ENCODE measurements around the gene ZBTB38.

ZBTB38 gene

DNA sequence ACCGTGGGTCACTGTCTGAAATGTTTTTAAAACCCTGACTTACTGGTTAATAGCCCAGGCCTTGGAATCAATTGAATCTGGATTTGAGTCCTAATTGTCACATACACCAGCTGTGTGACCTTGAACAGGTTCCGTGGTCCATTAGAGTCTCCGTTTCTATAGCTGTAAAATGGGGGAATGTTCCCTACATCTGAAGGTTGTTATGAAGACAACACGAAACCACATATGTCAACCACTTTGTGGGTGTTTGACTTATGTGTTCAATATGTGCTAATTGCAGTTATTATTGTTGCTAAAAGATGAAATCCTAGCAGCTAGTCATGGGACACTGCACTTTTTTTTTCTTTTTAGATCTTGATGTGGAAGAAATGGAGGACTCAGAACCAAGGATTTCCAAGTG, 35.3 kb downstream of the ZBTB38 start:
- DNase-seq (ENCODE audit: low read depth in 1 of 2, low spot score in 1 of 2): no peak

DNA sequence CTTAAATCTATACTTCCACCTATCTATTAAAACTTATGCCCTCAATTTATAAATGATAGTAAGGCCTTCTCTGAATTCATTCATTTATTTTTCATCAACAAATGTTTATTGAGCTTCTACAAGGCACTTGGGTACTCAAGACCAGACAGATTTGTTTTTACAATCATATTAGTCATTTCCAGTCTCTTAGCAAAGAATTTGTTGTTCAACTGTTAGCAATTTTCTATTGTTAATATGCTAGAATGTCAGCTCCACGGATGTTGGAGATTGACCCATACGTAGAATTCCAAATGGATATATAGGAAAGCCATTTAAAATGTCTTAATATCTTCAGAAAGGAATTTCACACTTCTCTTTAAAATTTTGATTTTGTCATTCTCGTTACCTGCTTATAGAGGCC, 36.7 kb downstream of the ZBTB38 start:
- DNase-seq (ENCODE audit: low read depth in 1 of 2, low spot score in 1 of 2): no peak

DNA sequence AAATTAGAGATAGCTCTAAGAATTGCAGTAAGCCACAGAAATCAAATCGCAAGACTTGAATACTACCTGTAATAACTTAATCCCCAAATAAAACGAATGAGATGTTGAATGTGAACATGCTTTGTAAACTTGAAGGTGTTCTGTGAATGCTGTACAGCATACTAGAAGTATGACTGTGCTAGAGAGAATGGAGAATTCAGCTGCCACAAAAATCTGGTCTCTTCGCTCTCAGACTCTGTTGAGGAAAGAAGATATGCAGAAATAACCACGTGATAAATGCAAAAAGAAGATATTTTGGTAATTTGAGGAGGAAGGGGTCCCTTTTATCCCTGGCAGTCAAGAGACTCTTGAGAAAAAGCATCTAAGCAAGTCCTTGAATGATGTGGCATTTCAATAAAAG, 37.3 kb downstream of the ZBTB38 start:
- DNase-seq (ENCODE audit: low read depth in 1 of 2, low spot score in 1 of 2): no peak

DNA sequence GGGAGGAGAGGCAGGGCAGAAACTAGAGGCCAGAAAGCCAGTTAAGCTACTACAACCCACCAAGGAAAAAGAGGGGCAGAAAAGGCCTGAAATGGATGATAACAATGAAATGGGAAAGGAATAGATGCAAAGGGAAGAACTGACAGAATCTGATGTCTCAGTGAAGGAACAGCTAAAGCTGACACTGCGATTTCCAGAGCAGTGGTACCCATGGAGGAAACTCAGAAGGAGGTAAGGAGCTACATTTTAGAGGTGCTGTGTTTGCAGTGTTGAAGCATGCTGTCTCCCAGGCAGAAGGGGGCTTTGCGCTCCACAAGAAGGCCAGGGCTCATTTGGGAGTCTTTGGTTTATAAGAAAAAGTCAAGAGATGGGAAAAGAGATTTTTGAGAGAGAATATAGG, 38.0 kb downstream of the ZBTB38 start:
- DNase-seq (ENCODE audit: low read depth in 1 of 2, low spot score in 1 of 2): no peak

DNA sequence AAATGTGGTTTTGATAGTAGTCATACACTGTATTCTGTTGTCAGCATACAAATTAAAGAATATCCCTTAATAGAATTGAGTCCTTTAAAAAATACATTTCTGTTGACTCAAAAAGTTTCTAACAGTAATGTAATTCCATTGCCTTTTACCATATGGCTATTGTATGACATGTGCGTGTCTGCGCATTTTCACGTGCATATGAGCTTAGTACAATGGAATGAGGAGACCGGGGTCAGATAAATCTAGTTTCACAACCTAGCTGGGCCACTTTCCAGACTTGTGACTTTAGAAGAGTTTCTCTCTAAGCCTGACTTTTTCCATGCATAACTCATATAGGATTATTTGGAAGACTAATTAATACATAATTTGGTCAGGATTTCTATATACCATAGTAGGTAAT, 38.7 kb downstream of the ZBTB38 start:
- DNase-seq (ENCODE audit: low read depth in 1 of 2, low spot score in 1 of 2): no peak

DNA sequence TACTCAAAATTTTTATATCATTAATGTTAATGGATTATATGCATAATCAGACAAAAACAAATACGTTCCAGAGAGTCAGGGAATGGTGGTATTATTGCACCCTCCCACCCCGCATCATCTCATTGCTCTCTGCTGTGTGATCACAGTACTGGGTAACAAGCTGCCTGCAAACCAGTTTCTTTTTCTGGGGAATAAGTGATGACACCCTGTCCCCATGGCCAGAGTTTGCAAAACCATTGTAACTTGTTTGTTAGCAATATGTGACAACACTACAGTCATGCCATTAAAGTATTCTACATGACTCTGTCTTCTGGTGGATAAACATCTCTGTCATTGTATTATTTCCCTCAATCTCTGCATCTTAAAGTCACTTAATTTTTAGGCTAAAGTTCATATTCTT, 39.5 kb downstream of the ZBTB38 start:
- no peak for DNase-seq (ENCODE audit: low read depth in 1 of 2, low spot score in 1 of 2)

DNA sequence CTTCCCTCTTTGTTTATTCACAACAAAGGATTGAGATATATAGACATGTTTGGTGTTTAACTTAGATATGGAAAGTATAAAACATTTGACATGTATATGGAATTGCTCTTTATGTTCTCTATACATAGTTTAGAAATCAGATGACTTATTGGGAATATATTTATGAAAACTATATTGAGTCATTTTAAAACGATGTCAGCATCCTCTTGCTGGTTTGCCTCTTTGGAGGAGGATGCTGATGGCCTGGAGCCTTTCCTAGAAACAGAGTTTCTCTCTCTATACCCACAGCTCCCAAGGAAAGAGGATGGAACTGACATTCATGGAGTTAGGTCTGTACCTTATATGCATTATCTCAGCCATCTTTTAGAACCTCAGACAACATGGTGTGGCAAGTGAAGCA, 40.3 kb downstream of the ZBTB38 start:
- DNase-seq (ENCODE audit: low read depth in 1 of 2, low spot score in 1 of 2): no peak

DNA sequence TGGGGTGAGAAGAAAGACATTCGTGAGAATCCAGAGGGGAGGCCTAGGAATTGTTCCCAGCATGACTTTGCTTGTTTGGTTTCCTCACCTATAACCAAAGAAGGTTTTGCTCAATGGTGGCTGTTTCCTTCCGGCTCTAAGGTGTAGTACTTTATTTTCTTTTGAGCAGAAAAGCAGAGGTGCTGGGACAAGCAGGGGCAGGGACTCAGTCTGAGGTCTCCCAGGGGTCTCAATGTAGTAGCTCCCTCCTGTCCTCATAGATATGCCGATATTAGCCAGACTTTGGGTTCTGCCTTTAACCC, 41.6 kb downstream of the ZBTB38 start:
- no peak for DNase-seq (ENCODE audit: low read depth in 1 of 2, low spot score in 1 of 2)

DNA sequence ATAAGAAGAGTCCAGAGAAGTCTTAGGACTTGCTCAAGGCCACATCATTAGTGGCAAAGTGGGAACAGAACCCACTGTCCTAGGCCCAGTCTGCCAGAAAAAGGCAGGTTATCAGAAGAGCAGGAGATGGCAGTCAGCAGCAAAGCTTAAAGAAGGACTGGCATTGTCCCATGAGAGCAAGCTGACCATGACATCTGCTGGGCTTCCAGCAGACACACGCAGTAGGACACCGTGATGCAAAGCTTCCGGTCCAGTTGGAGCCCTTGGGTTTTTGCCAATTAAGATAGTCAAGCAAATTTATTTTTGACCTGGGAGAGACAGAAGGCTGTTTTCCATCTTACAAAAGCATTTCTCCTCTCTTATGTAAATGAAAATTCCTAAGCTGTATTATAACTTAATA, 42.1 kb downstream of the ZBTB38 start:
- no peak for DNase-seq (ENCODE audit: low read depth in 1 of 2, low spot score in 1 of 2)

DNA sequence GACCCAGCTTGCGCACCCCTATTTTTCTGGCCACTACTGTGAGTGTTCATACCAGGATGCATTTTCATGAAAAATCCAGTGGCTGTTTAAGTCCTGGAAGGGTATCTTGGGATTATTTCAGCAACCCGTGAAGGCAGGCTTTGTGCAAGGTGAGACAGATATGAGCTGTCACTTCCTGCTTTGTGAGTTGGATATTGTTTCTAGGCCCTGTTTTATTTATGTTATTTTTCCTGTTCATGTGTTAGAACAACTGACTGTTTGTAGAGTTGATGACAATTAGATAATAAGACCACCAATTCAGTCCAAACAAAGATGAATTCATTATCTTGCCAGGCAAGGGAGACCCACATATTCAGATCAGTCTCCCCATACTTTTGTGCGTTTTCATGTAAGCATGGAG, 42.5 kb downstream of the ZBTB38 start:
- no peak for DNase-seq (ENCODE audit: low read depth in 1 of 2, low spot score in 1 of 2)

DNA sequence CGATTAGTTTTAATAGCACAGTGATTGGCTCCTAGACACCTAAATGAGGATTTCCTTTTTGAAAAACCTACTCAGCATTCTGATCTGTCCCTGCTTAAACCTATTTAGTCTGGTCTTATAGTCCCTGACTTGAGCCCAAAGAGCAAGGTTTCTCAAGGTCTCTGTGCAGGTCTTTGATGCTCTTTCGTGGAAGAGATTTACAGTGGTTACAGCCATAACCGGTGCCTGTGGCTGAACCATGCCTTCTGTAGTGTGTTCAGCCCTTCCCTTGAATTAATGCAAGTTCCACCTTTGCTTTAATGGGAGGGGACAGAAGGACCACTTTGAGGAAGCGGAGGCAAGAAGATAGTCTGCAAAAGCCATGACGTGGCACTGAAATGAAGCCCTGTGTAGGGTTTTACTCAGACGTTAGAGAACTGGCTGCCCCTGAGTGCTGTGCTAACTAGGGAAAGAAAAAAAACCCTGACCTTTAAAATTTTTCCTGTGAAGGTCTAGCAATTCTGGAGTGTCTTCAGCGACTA, 43.0 kb downstream of the ZBTB38 start:
- DNase-seq (ENCODE audit: low read depth in 1 of 2, low spot score in 1 of 2): no peak

DNA sequence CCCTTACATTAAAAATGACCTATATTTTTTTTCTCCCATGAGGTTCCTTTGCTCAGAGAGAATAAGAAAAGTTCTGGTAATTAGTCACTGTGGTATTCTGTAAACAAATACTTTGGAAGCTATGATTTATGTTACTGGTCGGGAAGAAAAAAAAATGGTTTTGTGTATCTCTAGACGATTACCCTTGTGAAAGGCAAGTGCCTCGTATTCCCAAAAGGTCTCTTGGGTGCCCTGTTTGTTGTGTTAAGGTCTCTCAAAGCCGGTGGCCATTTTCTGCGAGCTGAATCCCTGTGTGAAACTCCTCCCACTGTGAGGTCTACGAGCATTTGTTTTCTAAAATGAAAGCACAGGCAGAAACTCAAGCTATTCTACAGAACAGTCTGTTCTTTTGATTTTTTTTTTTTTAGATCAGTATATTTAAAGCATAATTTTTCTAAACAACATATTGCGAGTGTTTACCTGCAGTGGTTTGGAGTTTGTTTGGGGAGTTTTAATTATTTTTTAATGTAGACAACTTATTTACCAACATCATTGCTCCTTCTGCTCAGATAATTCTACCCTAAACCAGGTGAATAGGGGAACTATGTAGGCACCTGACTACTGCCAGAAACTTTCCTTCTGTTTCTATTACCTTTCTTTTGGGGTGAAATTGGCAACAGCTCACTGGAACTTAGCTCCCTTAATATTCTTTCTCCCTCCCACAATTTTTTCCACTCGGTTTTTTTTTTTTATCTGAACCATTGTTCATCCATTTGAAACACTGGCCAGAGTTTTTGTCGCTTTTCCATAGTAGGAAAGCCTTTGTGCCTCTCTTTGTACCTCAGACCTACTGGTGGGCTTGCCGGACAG, 44.0 kb downstream of the ZBTB38 start:
- DNase-seq (ENCODE audit: low read depth in 1 of 2, low spot score in 1 of 2): peak in 1 of 2 donors; percentile 21

DNA sequence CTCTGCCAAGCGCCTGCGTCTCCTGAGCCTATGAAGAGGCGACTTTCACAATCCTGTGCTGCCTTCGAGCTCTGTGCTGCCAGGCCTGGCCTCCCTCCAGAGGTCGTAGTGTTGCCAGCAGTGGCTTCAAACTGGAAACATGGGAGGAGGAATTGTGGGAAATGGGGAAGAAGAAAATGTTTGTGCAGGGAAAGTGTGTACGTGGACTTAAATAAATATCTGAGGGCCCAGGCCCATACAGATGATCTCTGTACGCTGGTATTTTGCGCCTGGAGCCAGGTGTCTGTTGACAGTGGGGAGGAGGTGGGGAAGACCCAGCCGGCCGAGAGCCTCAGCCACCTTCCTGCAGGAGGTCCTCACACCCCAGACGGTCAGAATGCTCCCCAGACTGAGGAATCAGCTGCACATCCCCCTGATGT, 44.6 kb downstream of the ZBTB38 start:
- no peak for DNase-seq (ENCODE audit: low read depth in 1 of 2, low spot score in 1 of 2)

DNA sequence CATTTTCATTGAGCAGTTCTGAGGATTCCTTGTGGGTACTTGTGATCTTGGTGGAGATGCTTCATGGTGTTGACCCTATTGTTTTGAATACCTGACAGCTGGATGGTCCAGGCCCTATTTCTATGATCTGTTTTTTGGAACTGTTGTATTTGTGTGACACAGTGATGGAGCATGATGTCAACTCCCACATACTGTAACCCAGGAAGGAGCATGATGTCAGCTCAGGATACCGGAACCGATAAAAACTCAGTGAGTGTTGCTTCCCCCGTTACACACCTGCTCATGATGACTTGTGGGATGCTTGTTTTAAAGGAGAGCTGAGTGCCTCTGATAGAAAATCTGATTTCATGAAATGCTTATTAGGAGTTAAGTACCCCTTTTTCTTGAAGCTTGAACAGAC, 45.1 kb downstream of the ZBTB38 start:
- no peak for DNase-seq (ENCODE audit: low read depth in 1 of 2, low spot score in 1 of 2)

DNA sequence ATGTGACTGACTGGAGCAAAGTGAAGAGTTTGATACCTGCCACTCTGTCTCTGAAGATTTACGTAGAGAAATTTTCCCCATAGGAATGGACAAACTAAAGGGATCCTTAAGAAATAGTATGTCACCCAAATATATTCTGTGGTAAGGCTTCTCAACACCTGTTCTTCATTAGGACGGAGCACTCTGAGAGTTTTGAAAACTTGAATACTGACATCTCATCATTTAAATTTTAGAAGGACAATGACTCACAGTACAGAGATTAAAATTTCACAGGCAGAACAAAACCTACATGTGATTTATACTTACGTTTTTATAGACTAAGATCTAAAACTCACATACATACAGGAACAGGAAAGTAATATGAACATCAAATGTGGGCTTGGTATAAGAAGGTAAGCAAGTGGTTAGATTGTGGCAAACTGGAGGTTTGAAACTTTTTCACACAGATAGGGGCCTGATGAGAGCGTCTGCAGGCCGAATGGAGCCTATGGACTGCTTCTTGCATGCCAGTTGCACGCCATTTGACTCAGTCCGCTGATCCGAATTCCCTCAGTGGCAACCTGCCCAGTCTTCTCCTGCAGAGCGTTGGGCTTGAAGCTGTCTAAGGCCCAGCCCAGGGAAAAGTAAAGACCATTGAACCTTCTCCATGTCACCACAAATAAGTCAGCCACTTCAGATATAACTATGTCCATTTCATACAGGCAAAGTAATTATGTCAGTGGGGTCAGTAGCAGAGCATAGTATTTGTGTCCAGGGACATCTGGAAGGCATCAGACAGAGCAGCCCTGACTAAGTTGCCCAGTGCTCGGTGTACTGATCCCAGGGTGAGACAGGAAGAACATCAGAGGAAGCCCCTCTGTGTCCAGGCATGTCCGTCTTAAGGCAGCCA, 45.7 kb downstream of the ZBTB38 start:
- no peak for DNase-seq (ENCODE audit: low read depth in 1 of 2, low spot score in 1 of 2)

DNA sequence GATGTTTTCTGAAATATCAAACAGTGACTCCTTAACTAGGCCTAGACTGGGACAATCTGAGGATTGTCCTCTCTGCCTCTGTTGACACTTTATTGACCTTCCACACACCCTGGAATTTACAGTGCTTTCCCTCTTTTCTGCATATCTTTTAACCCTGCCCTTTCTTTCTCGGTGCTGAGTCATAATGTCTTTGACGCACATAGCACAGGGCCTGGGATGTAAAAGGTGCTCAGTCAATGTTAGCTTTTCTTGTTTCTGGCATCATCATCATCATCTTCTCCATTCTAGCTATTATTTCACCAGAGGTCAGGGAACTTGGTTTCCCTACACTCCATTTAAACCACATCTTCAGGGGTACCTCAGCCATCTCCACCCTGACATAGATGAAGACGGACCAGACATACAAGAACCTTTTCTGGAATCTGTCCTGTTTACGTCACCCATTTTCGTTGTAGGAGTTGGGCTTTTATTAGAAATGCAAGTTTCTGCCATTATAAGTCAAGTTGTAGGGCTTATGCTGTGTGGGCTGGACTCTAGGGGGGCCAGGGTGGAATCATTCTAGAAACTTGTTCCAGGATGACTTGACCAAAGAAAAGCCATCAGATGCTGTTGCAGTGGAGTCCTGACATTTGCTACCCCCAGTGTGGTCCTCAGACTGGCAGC, 46.6 kb downstream of the ZBTB38 start:
- no peak for DNase-seq (ENCODE audit: low read depth in 1 of 2, low spot score in 1 of 2)

DNA sequence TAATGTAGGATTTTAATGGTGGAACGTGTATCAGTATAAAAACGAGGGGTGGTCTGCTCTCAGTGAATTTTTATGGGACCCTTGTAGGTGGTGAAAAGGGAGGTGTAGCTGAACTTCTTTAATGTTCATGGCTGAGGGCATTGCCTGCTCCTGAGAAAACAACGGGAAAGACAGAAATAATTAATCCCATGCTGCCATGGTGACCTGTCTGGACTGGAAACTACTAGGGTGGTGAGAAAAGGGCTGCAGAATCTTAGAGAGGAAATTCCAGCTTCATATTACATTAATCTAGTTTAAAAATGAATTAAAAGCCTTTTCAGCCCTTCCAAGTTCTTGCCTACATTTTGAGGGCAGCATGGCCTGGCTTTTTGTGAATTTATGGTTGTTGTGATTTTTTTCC, 47.6 kb downstream of the ZBTB38 start:
- no peak for DNase-seq (ENCODE audit: low read depth in 1 of 2, low spot score in 1 of 2)

Data from stimulated activated CD4-positive, alpha-beta T cell treated with anti-CD3 and anti-CD28 coated beads, Interleukin-15, amount 100 ng/mL, for 1 hour (primary cell).